ENCODE results near the gene WRNIP1. TPM values are rescaled to one million over a fixed set of nuclear protein-coding genes. Genes with fewer than 3 reads are reported as not detected.

Gene WRNIP1
- total and polyA plus RNA-seq, 2 donors (not counting 1 experiment from before 2014, with no cell fraction given), result 29.7 to 40.8 TPM

DNA sequence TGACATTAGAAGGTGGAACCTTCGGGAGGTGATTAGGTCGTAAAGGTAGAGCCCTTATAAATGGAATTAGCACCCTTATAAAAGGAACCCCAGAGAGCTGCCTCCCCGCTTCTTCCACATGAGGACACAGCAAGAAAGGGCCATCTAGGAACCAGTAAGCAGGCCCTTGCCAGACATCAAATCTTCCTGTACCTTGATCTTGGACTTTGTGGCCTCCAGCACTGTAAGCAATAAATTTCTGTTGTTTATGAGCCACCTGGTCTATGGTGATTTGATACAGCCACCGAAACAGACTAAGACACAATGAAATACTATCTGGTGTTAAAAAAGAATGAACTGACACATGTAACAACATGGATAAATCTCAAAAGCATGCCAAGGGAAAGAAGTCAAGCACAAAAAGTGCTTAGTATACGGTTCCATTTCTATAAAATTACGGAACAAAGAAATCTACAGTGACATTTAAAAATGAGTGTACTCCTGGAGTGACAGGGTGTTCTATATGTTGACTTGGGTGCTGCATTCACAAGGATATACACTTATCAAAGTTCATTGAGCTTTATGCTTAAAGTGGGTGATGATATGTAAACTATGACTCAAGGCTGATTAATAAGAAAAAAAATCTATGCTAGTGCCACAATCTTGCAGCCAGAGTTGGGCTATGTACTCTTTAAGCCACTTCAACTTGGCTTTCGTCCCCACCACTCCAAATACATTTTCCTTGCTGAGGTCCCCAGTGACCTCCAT is 58.1 kb downstream of the WRNIP1 start:
- Histone ChIP-seq H4K20me1 (ENCODE audit: control insufficient read depth, extremely low read depth, insufficient read depth, low read length) (no peaks in the 10 kb centered on the region), H3K79me2 (ENCODE audit: control insufficient read depth, insufficient read depth, low read length) (no peaks in the 10 kb centered on the region), H3K4me3 (replicated peaks in 1 of 4; ENCODE audit: control extremely low read depth in 1 of 4, insufficient read depth in 1 of 4, low read depth in 3 of 4, low read length in 4 of 4) (no peak overlapping the region), H3K4me1 (ENCODE audit: control insufficient read depth, extremely low read depth, insufficient read depth, low read length) (peaks cover 8% of the 10 kb centered on the region), H2AFZ (ENCODE audit: low read length) (no peak overlapping the region), H3K9me3 (ENCODE audit: control insufficient read depth, insufficient read depth, low read depth, low read length) (no peaks in the 10 kb centered on the region), H3K27me3 (ENCODE audit: control insufficient read depth, insufficient read depth, low read length) (no peaks in the 10 kb centered on the region), H3K4me2 (ENCODE audit: extremely low read depth, insufficient read depth, low read length) (no peak overlapping the region), H3K9ac (ENCODE audit: insufficient read depth, low read length) (no peak overlapping the region), H3K27ac (ENCODE audit: insufficient read depth, low read length) (no peak overlapping the region), H3K36me3 (ENCODE audit: control insufficient read depth, insufficient read depth, low read length) (peaks cover 1% of the 10 kb centered on the region)
- peak in 1 of 2 donors; percentile 19 for DNase-seq (ENCODE audit: low read depth in 2 of 2)
- TF ChIP-seq, protein P1, sequence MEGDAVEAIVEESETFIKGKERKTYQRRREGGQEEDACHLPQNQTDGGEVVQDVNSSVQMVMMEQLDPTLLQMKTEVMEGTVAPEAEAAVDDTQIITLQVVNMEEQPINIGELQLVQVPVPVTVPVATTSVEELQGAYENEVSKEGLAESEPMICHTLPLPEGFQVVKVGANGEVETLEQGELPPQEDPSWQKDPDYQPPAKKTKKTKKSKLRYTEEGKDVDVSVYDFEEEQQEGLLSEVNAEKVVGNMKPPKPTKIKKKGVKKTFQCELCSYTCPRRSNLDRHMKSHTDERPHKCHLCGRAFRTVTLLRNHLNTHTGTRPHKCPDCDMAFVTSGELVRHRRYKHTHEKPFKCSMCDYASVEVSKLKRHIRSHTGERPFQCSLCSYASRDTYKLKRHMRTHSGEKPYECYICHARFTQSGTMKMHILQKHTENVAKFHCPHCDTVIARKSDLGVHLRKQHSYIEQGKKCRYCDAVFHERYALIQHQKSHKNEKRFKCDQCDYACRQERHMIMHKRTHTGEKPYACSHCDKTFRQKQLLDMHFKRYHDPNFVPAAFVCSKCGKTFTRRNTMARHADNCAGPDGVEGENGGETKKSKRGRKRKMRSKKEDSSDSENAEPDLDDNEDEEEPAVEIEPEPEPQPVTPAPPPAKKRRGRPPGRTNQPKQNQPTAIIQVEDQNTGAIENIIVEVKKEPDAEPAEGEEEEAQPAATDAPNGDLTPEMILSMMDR (conservative IDR thresholded peaks at IDR 0.05 in 1 of 2, IDR thresholded peaks at IDR 0.05 in 1 of 2; ENCODE audit: low read depth in 1 of 2, low read length in 2 of 2), result no peak
- TF ChIP-seq EZH2 (IDR thresholded peaks at IDR 0.05; ENCODE audit: low read length, missing control alignments), result no peak

DNA sequence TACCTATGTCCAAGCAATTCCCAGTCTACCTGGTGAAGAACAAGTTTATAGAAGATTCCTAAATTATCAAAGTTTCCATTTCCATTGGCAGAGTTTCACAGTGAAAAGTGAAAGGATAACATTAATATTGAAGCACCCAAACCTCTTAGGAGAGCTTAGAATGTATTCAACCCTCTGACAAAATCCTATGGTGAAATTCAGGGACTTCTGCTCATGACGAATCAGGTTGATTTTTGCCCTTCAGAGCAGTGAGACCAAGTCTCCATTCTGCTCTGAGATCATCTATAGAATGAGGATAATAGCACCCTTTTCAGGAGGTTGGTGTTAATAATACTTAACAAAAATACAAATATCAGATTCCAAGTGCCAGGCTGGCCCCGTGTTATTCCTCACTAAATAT is 60.9 kb downstream of the WRNIP1 start:
- Histone ChIP-seq H3K27ac (ENCODE audit: insufficient read depth, low read length) (no peak overlapping the region), H3K9ac (ENCODE audit: insufficient read depth, low read length) (no peak overlapping the region), H3K27me3 (ENCODE audit: control insufficient read depth, insufficient read depth, low read length) (no peaks in the 10 kb centered on the region), H3K36me3 (ENCODE audit: control insufficient read depth, insufficient read depth, low read length) (peaks cover 1% of the 10 kb centered on the region), H3K4me3 (replicated peaks in 1 of 4; ENCODE audit: control extremely low read depth in 1 of 4, insufficient read depth in 1 of 4, low read depth in 3 of 4, low read length in 4 of 4) (no peak overlapping the region), H3K4me1 (ENCODE audit: control insufficient read depth, extremely low read depth, insufficient read depth, low read length) (peaks cover 3% of the 10 kb centered on the region), H3K9me3 (ENCODE audit: control insufficient read depth, insufficient read depth, low read depth, low read length) (no peaks in the 10 kb centered on the region), H3K79me2 (ENCODE audit: control insufficient read depth, insufficient read depth, low read length) (no peaks in the 10 kb centered on the region), H4K20me1 (ENCODE audit: control insufficient read depth, extremely low read depth, insufficient read depth, low read length) (no peaks in the 10 kb centered on the region), H3K4me2 (ENCODE audit: extremely low read depth, insufficient read depth, low read length) (no peak overlapping the region), H2AFZ (ENCODE audit: low read length) (no peak overlapping the region)
- no peak for DNase-seq (ENCODE audit: low read depth in 2 of 2)
- TF ChIP-seq EZH2 (IDR thresholded peaks at IDR 0.05; ENCODE audit: low read length, missing control alignments), result no peak
- TF ChIP-seq, protein P1 (conservative IDR thresholded peaks at IDR 0.05 in 1 of 2, IDR thresholded peaks at IDR 0.05 in 1 of 2; ENCODE audit: low read depth in 1 of 2, low read length in 2 of 2), result no peak

DNA sequence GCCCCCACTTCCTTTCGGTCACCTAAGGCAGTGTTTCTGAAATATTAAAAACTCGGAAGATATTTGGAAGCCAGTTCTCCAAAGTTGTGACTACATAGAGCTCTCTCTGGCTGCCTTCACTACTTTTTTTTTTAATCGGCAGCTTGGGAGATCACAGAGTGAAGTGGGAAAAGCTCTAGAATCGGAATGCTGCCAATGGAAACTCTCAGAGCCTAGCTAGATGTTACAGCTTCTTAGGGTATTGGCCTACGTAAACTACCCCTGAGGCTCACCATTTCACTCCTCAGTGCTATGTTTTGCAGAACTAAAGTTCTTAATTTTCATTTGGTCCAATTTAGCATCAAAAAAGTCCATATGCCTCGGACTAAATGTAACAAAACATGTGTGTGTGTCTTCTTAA is 61.9 kb downstream of the WRNIP1 start:
- Histone ChIP-seq H3K27ac (ENCODE audit: insufficient read depth, low read length) (no peak overlapping the region), H3K27me3 (ENCODE audit: control insufficient read depth, insufficient read depth, low read length) (no peaks in the 10 kb centered on the region), H3K79me2 (ENCODE audit: control insufficient read depth, insufficient read depth, low read length) (no peaks in the 10 kb centered on the region), H3K4me2 (ENCODE audit: extremely low read depth, insufficient read depth, low read length) (no peak overlapping the region), H3K36me3 (ENCODE audit: control insufficient read depth, insufficient read depth, low read length) (peaks cover 1% of the 10 kb centered on the region), H4K20me1 (ENCODE audit: control insufficient read depth, extremely low read depth, insufficient read depth, low read length) (no peaks in the 10 kb centered on the region), H2AFZ (ENCODE audit: low read length) (no peak overlapping the region), H3K4me3 (replicated peaks in 1 of 4; ENCODE audit: control extremely low read depth in 1 of 4, insufficient read depth in 1 of 4, low read depth in 3 of 4, low read length in 4 of 4) (no peak overlapping the region), H3K9ac (ENCODE audit: insufficient read depth, low read length) (no peak overlapping the region), H3K9me3 (ENCODE audit: control insufficient read depth, insufficient read depth, low read depth, low read length) (no peaks in the 10 kb centered on the region), H3K4me1 (ENCODE audit: control insufficient read depth, extremely low read depth, insufficient read depth, low read length) (peaks cover 3% of the 10 kb centered on the region)
- TF ChIP-seq, protein P1 (conservative IDR thresholded peaks at IDR 0.05 in 1 of 2, IDR thresholded peaks at IDR 0.05 in 1 of 2; ENCODE audit: low read depth in 1 of 2, low read length in 2 of 2), result no peak
- no peak for TF ChIP-seq EZH2 (IDR thresholded peaks at IDR 0.05; ENCODE audit: low read length, missing control alignments)
- DNase-seq (ENCODE audit: low read depth in 2 of 2), result no peak

Data from fibroblast of lung (primary cell).